HAP-1 (cell line): Measurements from ENCODE around the gene H1-8.

ENCODE experiments used
- DNase-seq, 2 experiments: peaks; one replicate each; pipeline ENCODE4 v3.0.0-alpha.2; 2016 to 2020; ENCODE audit warnings: low spot score in 2 of 2
- H3K27me3 ChIP-seq: fragments of 250-450 bp; sonication (Bioruptor Pico); 2 replicates; pipeline ENCODE4 v1.5.1; 2020; ENCODE audit warnings: low read depth, mild to moderate bottlenecking, moderate library complexity
- H3K36me3 ChIP-seq: fragments of 250-450 bp; sonication (Bioruptor Pico); replicated peaks from 2 replicates; pipeline ENCODE4 v1.5.1; 2020; ENCODE audit warnings: mild to moderate bottlenecking
- H3K4me1 ChIP-seq: fragments of 250-450 bp; sonication (Bioruptor Pico); 2 replicates; pipeline ENCODE4 v1.5.1; 2020; ENCODE audit warnings: mild to moderate bottlenecking
- H3K4me3 ChIP-seq: fragments of 250-450 bp; sonication (Bioruptor Pico); 2 replicates; pipeline ENCODE4 v1.5.1; 2020; ENCODE audit warnings: mild to moderate bottlenecking, moderate library complexity
- H3K9me3 ChIP-seq: fragments of 250-450 bp; sonication (Bioruptor Pico); 2 replicates; pipeline ENCODE4 v1.5.1; 2020; ENCODE audit warnings: mild to moderate bottlenecking, moderate library complexity
- in situ Hi-C: fragments of 300-500 bp; cut with MboI; formaldehyde crosslinking; loops from 3 replicates; pipeline ENCODE4 v1.14.3; 2020; ENCODE audit warnings: low sequenced_read_pairs, inconsistent platforms, mixed read lengths

Gene H1-8

GRCh38 chr3:129571605-129572547 lies 28.9 kb downstream of the H1-8 start:
- no peaks in the 10 kb centered on the region for H3K36me3 ChIP-seq
- in situ Hi-C loops, result no loop called here
- H3K4me1 ChIP-seq, result no peaks in the 10 kb centered on the region

GRCh38 chr3:129572603-129573002 lies 29.6 kb downstream of the H1-8 start:
- in situ Hi-C loops, result no loop called here
- Histone ChIP-seq H3K4me1 (no peaks in the 10 kb centered on the region), H3K27me3 (no peaks in the 10 kb centered on the region), H3K4me3 (no peak overlapping the region), H3K9me3 (no peaks in the 10 kb centered on the region), H3K36me3 (peaks cover 2% of the 10 kb centered on the region; the same call in 1 of the 2 replicates)
- no peak for DNase-seq

More at GRCh38 chr3:129571605-129572547, 28.9 kb downstream of the H1-8 start:
- no peak for DNase-seq
- H3K27me3 ChIP-seq, result no peaks in the 10 kb centered on the region
- H3K9me3 ChIP-seq, result no peaks in the 10 kb centered on the region
- H3K4me3 ChIP-seq, result no peak overlapping the region

GRCh38 chr3:129573493-129573892 lies 30.5 kb downstream of the H1-8 start:
- in situ Hi-C loops, result no loop called here
- no peaks in the 10 kb centered on the region for H3K4me1 ChIP-seq
- no peak overlapping the region for H3K4me3 ChIP-seq
- H3K9me3 ChIP-seq, result no peaks in the 10 kb centered on the region
- no peaks in the 10 kb centered on the region for H3K27me3 ChIP-seq
- no peak for DNase-seq
- peaks cover 8% of the 10 kb centered on the region for H3K36me3 ChIP-seq

- Histone ChIP-seq H3K9me3 (no peaks in the 10 kb centered on the region), H3K27me3 (no peaks in the 10 kb centered on the region), H3K4me3 (no peak overlapping the region), H3K4me1 (no peaks in the 10 kb centered on the region), H3K36me3 (peaks cover 8% of the 10 kb centered on the region)
- DNase-seq, result no peak
- in situ Hi-C loops, result no loop called here
Measured at GRCh38 chr3:129574206-129574605, 31.2 kb downstream of the H1-8 start.

- H3K36me3 ChIP-seq, result peaks cover 8% of the 10 kb centered on the region
- H3K4me3 ChIP-seq, result no peak overlapping the region
- in situ Hi-C loops, result no loop called here
- H3K27me3 ChIP-seq, result no peaks in the 10 kb centered on the region
- no peaks in the 10 kb centered on the region for H3K4me1 ChIP-seq
- H3K9me3 ChIP-seq, result no peaks in the 10 kb centered on the region
- DNase-seq, result no peak
Measured at GRCh38 chr3:129575233-129575996, 32.4 kb downstream of the H1-8 start.

- H3K4me1 ChIP-seq, result no peaks in the 10 kb centered on the region
- no peaks in the 10 kb centered on the region for H3K27me3 ChIP-seq
- H3K9me3 ChIP-seq, result no peaks in the 10 kb centered on the region
- peaks cover 8% of the 10 kb centered on the region for H3K36me3 ChIP-seq
- H3K4me3 ChIP-seq, result no peak overlapping the region
- no peak for DNase-seq
- in situ Hi-C loops, result no loop called here
Measured at GRCh38 chr3:129575997-129576384, 33.0 kb downstream of the H1-8 start.

- H3K36me3 ChIP-seq, result peaks cover 8% of the 10 kb centered on the region
- in situ Hi-C loops, result no loop called here
- H3K27me3 ChIP-seq, result no peaks in the 10 kb centered on the region
- H3K4me1 ChIP-seq, result no peaks in the 10 kb centered on the region
- no peak overlapping the region for H3K4me3 ChIP-seq
- DNase-seq, result no peak
- no peaks in the 10 kb centered on the region for H3K9me3 ChIP-seq
Measured at GRCh38 chr3:129576514-129577352, 33.8 kb downstream of the H1-8 start.

- Histone ChIP-seq H3K27me3 (no peaks in the 10 kb centered on the region), H3K36me3 (peaks cover 8% of the 10 kb centered on the region), H3K9me3 (no peaks in the 10 kb centered on the region), H3K4me1 (no peaks in the 10 kb centered on the region), H3K4me3 (no peak overlapping the region)
- in situ Hi-C loops, result no loop called here
- DNase-seq, result no peak
Measured at GRCh38 chr3:129577366-129577765, 34.4 kb downstream of the H1-8 start.

GRCh38 chr3:129577925-129578786 lies 35.2 kb downstream of the H1-8 start:
- H3K9me3 ChIP-seq, result no peaks in the 10 kb centered on the region
- no peak overlapping the region for H3K4me3 ChIP-seq
- H3K36me3 ChIP-seq, result peaks cover 8% of the 10 kb centered on the region
- no peaks in the 10 kb centered on the region for H3K4me1 ChIP-seq
- in situ Hi-C loops, result no loop called here
- DNase-seq, result no peak
- H3K27me3 ChIP-seq, result no peaks in the 10 kb centered on the region

- no peak for DNase-seq
- in situ Hi-C loops, result no loop called here
- no peaks in the 10 kb centered on the region for H3K4me1 ChIP-seq
- H3K9me3 ChIP-seq, result no peaks in the 10 kb centered on the region
- H3K36me3 ChIP-seq, result peaks cover 8% of the 10 kb centered on the region
- H3K27me3 ChIP-seq, result no peaks in the 10 kb centered on the region
- H3K4me3 ChIP-seq, result no peak overlapping the region
Measured at GRCh38 chr3:129579991-129580390, 37.0 kb downstream of the H1-8 start.

- Histone ChIP-seq H3K27me3 (no peaks in the 10 kb centered on the region), H3K4me3 (no peak overlapping the region), H3K36me3 (peaks cover 8% of the 10 kb centered on the region), H3K9me3 (no peaks in the 10 kb centered on the region), H3K4me1 (no peaks in the 10 kb centered on the region)
- in situ Hi-C loops, result no loop called here
- DNase-seq, result no peak
Measured at GRCh38 chr3:129581623-129582022, 38.6 kb downstream of the H1-8 start.

- in situ Hi-C loops, result no loop called here
- H3K4me3 ChIP-seq, result no peak overlapping the region
- H3K9me3 ChIP-seq, result no peaks in the 10 kb centered on the region
- H3K4me1 ChIP-seq, result no peaks in the 10 kb centered on the region
- H3K36me3 ChIP-seq, result peaks cover 4% of the 10 kb centered on the region
- no peaks in the 10 kb centered on the region for H3K27me3 ChIP-seq
- DNase-seq, result no peak
Measured at GRCh38 chr3:129582799-129583198, 39.8 kb downstream of the H1-8 start.

- DNase-seq, result no peak
- no peak overlapping the region for H3K4me3 ChIP-seq
Measured at GRCh38 chr3:129583289-129583688, 40.3 kb downstream of the H1-8 start.

More at GRCh38 chr3:129583289-129583688, 40.3 kb downstream of the H1-8 start:
- H3K9me3 ChIP-seq, result no peaks in the 10 kb centered on the region
- in situ Hi-C loops, result no loop called here
- no peaks in the 10 kb centered on the region for H3K27me3 ChIP-seq
- H3K4me1 ChIP-seq, result no peaks in the 10 kb centered on the region
- no peaks in the 10 kb centered on the region; the same call in 1 of the 2 replicates for H3K36me3 ChIP-seq
